UCSD-AML1 (cell line): ENCODE measurements around the gene MAOB.

Source experiments
- DNase-seq: peaks from one replicate; lab custom pipeline; 2025; ENCODE audit not compliant: unreplicated experiment; lab: John Stamatoyannopoulos, UW

The MAOB gene

GRCh38 chrX:43718081-43718480, 164.2 kb downstream of the MAOB start:
- no peak for DNase-seq

DNA sequence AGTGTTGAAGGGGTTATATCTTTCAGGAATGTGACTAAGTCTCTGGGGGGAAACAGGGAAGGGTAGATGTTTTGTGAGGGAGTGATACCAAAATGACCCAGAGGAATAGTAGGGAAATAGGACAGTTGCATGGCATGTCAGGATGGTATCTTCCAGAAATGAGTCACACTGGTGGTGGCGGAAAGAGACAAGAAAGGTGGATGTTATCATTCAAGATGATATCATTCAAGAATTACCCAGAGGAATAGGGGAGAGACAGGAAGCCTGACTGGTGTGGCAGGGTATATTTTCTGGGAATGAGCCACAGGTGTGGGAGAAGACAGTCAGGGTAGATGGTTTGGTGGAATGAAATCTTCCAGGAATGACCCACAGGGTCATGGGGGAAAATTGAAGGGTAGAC, 165.1 kb downstream of the MAOB start:
- no peak for DNase-seq

- no peak for DNase-seq
Measured at GRCh38 chrX:43716696-43717095, 165.6 kb downstream of the MAOB start.
